Skin epidermis (tissue), 12 donors: ENCODE measurements around the gene KRT25.

Experiments
- H3K27ac ChIP-seq, 21 experiments: fragments of 200-600 bp; sonication (generic) in 11 of 21; one replicate each; pipeline ENCODE4 v1.5.0; 2020; ENCODE audit warnings: mild to moderate bottlenecking in 3 of 21, inconsistent platforms in 2 of 21, moderate library complexity in 2 of 21
- H3K4me3 ChIP-seq, 7 experiments: fragments of 200-600 bp; sonication (generic) in 2 of 7; one replicate each; pipeline ENCODE4 v1.5.0; 2020; ENCODE audit warnings: inconsistent platforms in 2 of 7, mild to moderate bottlenecking in 2 of 7, moderate library complexity in 1 of 7

The KRT25 gene

DNA sequence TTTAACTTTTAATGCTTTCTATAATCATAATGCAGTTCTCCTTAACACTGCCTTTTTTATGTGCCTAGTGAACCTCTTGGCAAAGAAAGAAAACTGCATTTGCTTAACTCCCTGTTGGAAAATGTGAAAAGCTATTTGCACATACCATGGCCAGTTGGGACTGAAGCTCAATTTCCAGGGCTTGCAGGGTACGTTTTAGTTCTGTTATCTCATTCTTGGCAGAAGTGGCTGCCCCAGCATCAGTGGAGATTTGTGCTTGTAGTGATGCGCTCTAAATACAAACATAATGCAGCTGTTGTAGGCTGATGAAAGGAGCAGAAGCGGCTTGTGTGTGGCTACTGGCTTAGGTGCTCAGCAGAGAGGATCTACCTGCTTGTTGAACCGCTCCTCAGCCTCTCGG lies 55.3 kb downstream of the KRT25 start:
- H3K4me3 ChIP-seq: no peak overlapping the region
- no peak overlapping the region for H3K27ac ChIP-seq

DNA sequence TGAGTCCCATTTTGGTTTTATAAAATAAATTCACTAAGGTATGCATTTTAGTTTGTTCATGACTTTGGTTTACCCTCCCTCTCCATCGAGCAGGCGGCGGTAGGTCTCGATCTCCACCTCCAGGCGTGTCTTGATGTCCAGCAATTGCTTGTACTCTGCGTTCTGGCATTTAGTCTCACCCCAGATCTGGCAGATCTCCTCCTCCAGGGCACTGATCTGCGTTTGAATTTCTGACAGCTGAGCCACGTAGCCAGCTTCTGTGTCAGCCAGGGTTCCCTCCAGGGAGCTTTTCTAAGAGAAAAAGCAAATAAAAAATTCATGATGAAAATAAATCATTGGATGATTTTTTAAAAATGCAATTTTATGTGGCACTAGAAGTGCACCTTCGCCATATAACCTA lies 55.8 kb downstream of the KRT25 start:
- no peak overlapping the region for H3K27ac ChIP-seq
- no peak overlapping the region for H3K4me3 ChIP-seq
